Endothelial cell of umbilical vein (primary cell): ENCODE data around the gene NPY. TPM values are rescaled to one million over a fixed set of nuclear protein-coding genes. Genes with fewer than 3 reads are reported as not detected.

Experiments used
- BruUV-seq: library from RNA; stranded (reverse); fragments of 400-500 nt; replicated peaks from 2 replicates; lab custom pipeline; 2021; lab: Mats Ljungman, UMichigan
- CTCF ChIA-PET: fragments of 300-600, 350-600 bp; sonication (Branson Sonifier 250); formaldehyde crosslinking; loops from one replicate; lab custom pipeline; 2021; ENCODE audit warnings: antibody characterized with exemption, inconsistent platforms; lab: Charles Lee
- POLR2A ChIA-PET: fragments of 300-600, 350-600 bp; sonication (Branson Sonifier 250); formaldehyde crosslinking; loops from one replicate; lab custom pipeline; 2021; ENCODE audit warnings: antibody characterized with exemption, inconsistent platforms; lab: Charles Lee
- DNase-seq: peaks from one replicate; pipeline ENCODE4 v3.0.0-alpha.2; 2011; ENCODE audit warnings: low read depth, low spot score
- FAIRE-seq: peaks from 2 replicates; lab custom pipeline; 2011; peaks lifted over from hg19 to GRCh38; lab: Jason Lieb, UNC
- H2AFZ ChIP-seq: 2 replicates; pipeline ENCODE4 v1.6.0; 2012; ENCODE audit warnings: low read depth, low read length, control low read depth, inconsistent platforms
- H3K27ac ChIP-seq: 2 replicates; pipeline ENCODE4 v1.5.1; 2011; ENCODE audit warnings: low read depth, mild to moderate bottlenecking, control low read depth, low read length, moderate library complexity; ENCODE audit not compliant: insufficient read depth
- H3K27me3 ChIP-seq, 2 experiments: 2 replicates each; pipeline versions ENCODE4 v1.6.0 to v1.6.1; 2011; ENCODE audit warnings: low read length in 2 of 2, mixed read lengths in 1 of 2; ENCODE audit not compliant: control insufficient read depth in 2 of 2, insufficient read depth in 2 of 2
- H3K36me3 ChIP-seq, 2 experiments: 2 replicates in 1 of 2; 3 replicates in 1 of 2; pipeline ENCODE4 v1.5.1; 2011; ENCODE audit warnings: low read length in 2 of 2, mild to moderate bottlenecking in 1 of 2, moderate library complexity in 1 of 2; ENCODE audit not compliant: control insufficient read depth in 2 of 2, insufficient read depth in 2 of 2; ENCODE audit errors: extremely low read depth in 1 of 2
- H3K4me1 ChIP-seq: 3 replicates; pipeline ENCODE4 v1.5.1; 2011; ENCODE audit warnings: mild to moderate bottlenecking, low read length; ENCODE audit not compliant: control insufficient read depth, insufficient read depth; ENCODE audit errors: extremely low read depth
- H3K4me2 ChIP-seq: 2 replicates; pipeline ENCODE4 v1.6.1; 2011; ENCODE audit warnings: low read length, control low read depth, mixed read lengths; ENCODE audit not compliant: insufficient read depth
- H3K4me3 ChIP-seq, 3 experiments: fragments of 200-600 bp in 1 of 3; sonication (generic), shearing (Covaris generic) in 1 of 3; replicated peaks in 1 of 3; 2 replicates each; pipeline ENCODE4 v1.5.1; 2011 to 2016; ENCODE audit warnings: control low read depth in 3 of 3, low read length in 3 of 3, mild to moderate bottlenecking in 2 of 3, inconsistent platforms in 1 of 3, low read depth in 1 of 3, moderate library complexity in 1 of 3; ENCODE audit not compliant: insufficient read depth in 1 of 3
- H3K79me2 ChIP-seq: 2 replicates; pipeline ENCODE4 v1.6.0; 2012; ENCODE audit warnings: low read length, inconsistent platforms; ENCODE audit not compliant: control insufficient read depth, insufficient read depth
- H3K9ac ChIP-seq: replicated peaks from 2 replicates; pipeline ENCODE3; 2011; ENCODE audit warnings: low read length, control low read depth; ENCODE audit not compliant: insufficient read depth; ENCODE audit errors: extremely low read depth
- H3K9me1 ChIP-seq: replicated peaks from 3 replicates; pipeline ENCODE4 v1.6.0; 2011; ENCODE audit warnings: mild to moderate bottlenecking, low read length; ENCODE audit not compliant: control insufficient read depth, insufficient read depth; ENCODE audit errors: extremely low read depth
- H3K9me3 ChIP-seq: replicated peaks from 2 replicates; pipeline ENCODE4 v1.5.1; 2012; ENCODE audit warnings: low read length, inconsistent platforms; ENCODE audit not compliant: control insufficient read depth, insufficient read depth
- H4K20me1 ChIP-seq: replicated peaks from 2 replicates; pipeline ENCODE3; 2011; ENCODE audit warnings: mild to moderate bottlenecking, low read length; ENCODE audit not compliant: control insufficient read depth, insufficient read depth; ENCODE audit errors: extremely low read depth
- CTCF ChIP-seq, 2 donors: IDR thresholded peaks; 1 replicate in 1 of 2; 2 replicates in 1 of 2; pipeline ENCODE4 v1.5.1; 2011; ENCODE audit warnings: low read length in 2 of 2, mild to moderate bottlenecking in 2 of 2, moderate library complexity in 2 of 2, control low read depth in 1 of 2, inconsistent platforms in 1 of 2, low read depth in 1 of 2; ENCODE audit not compliant: insufficient read depth in 1 of 2; ENCODE audit errors: extremely low read depth in 1 of 2
- EZH2 ChIP-seq: IDR thresholded peaks from 2 replicates; pipeline ENCODE4 v1.6.1; 2012; ENCODE audit warnings: borderline replicate concordance, low read depth, mild to moderate bottlenecking, moderate library complexity, low read length, inconsistent platforms; ENCODE audit not compliant: severe bottlenecking
- FOS ChIP-seq: IDR thresholded peaks from 2 replicates; pipeline ENCODE4 v1.6.1; 2011; ENCODE audit warnings: mild to moderate bottlenecking, low read length, moderate library complexity, borderline replicate concordance; ENCODE audit not compliant: insufficient read depth
- GATA2 ChIP-seq: IDR thresholded peaks from 2 replicates; pipeline ENCODE4 v1.7.0; 2011; ENCODE audit warnings: low read depth, mild to moderate bottlenecking, moderate library complexity, mixed read lengths, low read length; ENCODE audit not compliant: insufficient read length, insufficient read depth
- JUN ChIP-seq: IDR thresholded peaks from 2 replicates; pipeline ENCODE4 v1.6.1; 2011; ENCODE audit warnings: borderline replicate concordance, low read depth; ENCODE audit not compliant: insufficient read length, insufficient read depth
- MAX ChIP-seq: IDR thresholded peaks from 2 replicates; pipeline ENCODE4 v1.6.1; 2011; ENCODE audit not compliant: insufficient read depth, insufficient read length
- MYC ChIP-seq: IDR thresholded peaks from one replicate; pipeline ENCODE4 v1.6.1; 2011; ENCODE audit warnings: mild to moderate bottlenecking, low read depth, low read length
- POLR2A ChIP-seq: IDR thresholded peaks from 2 replicates; pipeline ENCODE4 v1.6.1; 2012; ENCODE audit warnings: low read depth, mild to moderate bottlenecking, control low read depth, low read length
- POLR2AphosphoS5 ChIP-seq: IDR thresholded peaks from 2 replicates; pipeline ENCODE4 v1.6.1; 2012; ENCODE audit warnings: low read depth, mild to moderate bottlenecking, control low read depth, low read length, moderate library complexity; ENCODE audit not compliant: insufficient read depth
- dilution Hi-C: fragments of 300-500 bp; cut with MboI; formaldehyde crosslinking; loops from one replicate; pipeline ENCODE4 v1.15.0; 2019; ENCODE audit warnings: low sequenced_read_pairs; ENCODE audit not compliant: extremely low pct_ligation_motif_present
- intact Hi-C: fragments of 100-400 bp; cut with micrococcal nuclease; formaldehyde crosslinking; loops from one replicate; pipeline ENCODE4 v1.10.0; 2022
- polyA plus RNA-seq, 4 experiments: library from polyadenylated mRNA; depleted of rRNA in 3 of 4; stranded (reverse) in 3 of 4; unstranded in 1 of 4; fragments of >200 nt; gene quantifications; 2 replicates each; pipeline versions ENCODE4 v1.2.1 to v1.2.3, GENCODE V29; 2011 to 2012; ENCODE audit warnings: missing spikeins in 1 of 4
- total RNA-seq: library from RNA; stranded (reverse); gene quantifications from 2 replicates; pipeline ENCODE4 v1.2.3, GENCODE V29; 2021

Gene NPY
- total and polyA plus RNA-seq, 2 donors (not counting 3 experiments of a cell fraction or from before 2014, with no cell fraction given): not detected

- intact Hi-C loops (loop anchor here (2.0 to 10.0 kb wide), 2 partner anchors 375 to 805 kb away; no protein-coding TSS in a partner anchor), dilution Hi-C loops (no loop called here)
- H3K79me2 ChIP-seq: no peaks in the 10 kb centered on the region
- H3K27ac ChIP-seq: no peak overlapping the region
- no peak for FAIRE-seq
- CTCF ChIA-PET: interaction anchor here (0.7 kb wide), 1 partner anchor 376 kb away, joined by 4 read pairs; no protein-coding TSS in a partner anchor
- no peaks in the 10 kb centered on the region for H3K4me1 ChIP-seq
- no peak overlapping the region for H3K4me2 ChIP-seq
- POLR2A ChIA-PET: no interaction called here
- peaks cover 11 to 15% of the 10 kb centered on the region in 2 experiments for H3K27me3 ChIP-seq
- H3K9me3 ChIP-seq: no peaks in the 10 kb centered on the region
- H3K4me3 ChIP-seq: no peak overlapping the region
- no peak overlapping the region for H2AFZ ChIP-seq
- no peaks in the 10 kb centered on the region for H3K9me1 ChIP-seq
- no peak for TF ChIP-seq POLR2A
- TF ChIP-seq CTCF (IDR thresholded peaks at IDR 0.05; ENCODE audit: extremely low read depth in 1 of 2, insufficient read depth in 1 of 2, low read depth in 1 of 2, low read length in 2 of 2): peak in 1 of 2 donors; percentile 28
- no peaks in the 10 kb centered on the region for H3K36me3 ChIP-seq
- H4K20me1 ChIP-seq: no peaks in the 10 kb centered on the region
- no peak overlapping the region for H3K9ac ChIP-seq
- no TSS peak for BruUV-seq
- peak; percentile 20 for DNase-seq
These were observed 6.1 kb downstream of the NPY start for GRCh38 chr7:24290004-24290641.

GRCh38 chr7:24291271-24291670, 7.3 kb downstream of the NPY start:
- no TSS peak for BruUV-seq
- no peaks in the 10 kb centered on the region for H3K36me3 ChIP-seq
- no peak for FAIRE-seq
- H3K4me1 ChIP-seq: no peaks in the 10 kb centered on the region
- no peak overlapping the region for H3K4me2 ChIP-seq
- H3K9me3 ChIP-seq: no peaks in the 10 kb centered on the region
- intact Hi-C loops (loop anchor here (2.0 to 10.0 kb wide), 2 partner anchors 374 to 804 kb away; no protein-coding TSS in a partner anchor), dilution Hi-C loops (no loop called here)
- H3K79me2 ChIP-seq: no peaks in the 10 kb centered on the region
- ChIA-PET POLR2A (no interaction called here), CTCF (interaction anchor here (1.0 kb wide), 1 partner anchor 425 kb away, joined by 3 read pairs; no protein-coding TSS in a partner anchor)
- H4K20me1 ChIP-seq: no peaks in the 10 kb centered on the region
- TF ChIP-seq MYC (no peak), GATA2 (no peak), CTCF (IDR thresholded peaks at IDR 0.05; ENCODE audit: extremely low read depth in 1 of 2, insufficient read depth in 1 of 2, low read depth in 1 of 2, low read length in 2 of 2) (no peak), EZH2 (no peak), POLR2AphosphoS5 (no peak), JUN (no peak), POLR2A (no peak), FOS (no peak), MAX (no peak)
- no peak for DNase-seq
- H2AFZ ChIP-seq: no peak overlapping the region
- H3K27ac ChIP-seq: no peak overlapping the region
- H3K4me3 ChIP-seq: no peak overlapping the region
- H3K9me1 ChIP-seq: no peaks in the 10 kb centered on the region
- H3K9ac ChIP-seq: no peak overlapping the region
- peaks cover 5 to 6% of the 10 kb centered on the region in 2 experiments for H3K27me3 ChIP-seq
